ENCODE data around the gene HES6.

HES6 gene

DNA sequence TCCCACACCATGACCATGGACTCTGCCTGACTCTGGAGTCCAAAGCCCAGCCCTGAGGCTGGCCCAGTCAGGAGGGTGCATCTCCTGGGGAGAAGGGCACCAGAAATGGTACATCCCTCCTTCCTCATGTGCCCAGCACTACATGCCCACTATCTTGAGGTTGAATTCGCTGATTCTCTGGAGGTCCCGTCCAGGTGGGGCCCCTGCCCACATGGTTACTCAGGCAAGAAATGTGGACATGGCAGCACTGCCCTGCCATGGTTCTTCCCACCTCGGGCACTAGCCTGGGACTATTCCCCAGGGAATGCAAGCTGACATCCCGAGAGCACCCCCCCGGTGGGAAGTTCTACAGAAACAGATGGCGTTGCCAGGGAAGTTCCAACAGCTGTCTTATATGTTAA, 15.3 kb upstream of the HES6 start:
- DNase-seq (ENCODE audit: low read depth, low spot score): no peak

DNA sequence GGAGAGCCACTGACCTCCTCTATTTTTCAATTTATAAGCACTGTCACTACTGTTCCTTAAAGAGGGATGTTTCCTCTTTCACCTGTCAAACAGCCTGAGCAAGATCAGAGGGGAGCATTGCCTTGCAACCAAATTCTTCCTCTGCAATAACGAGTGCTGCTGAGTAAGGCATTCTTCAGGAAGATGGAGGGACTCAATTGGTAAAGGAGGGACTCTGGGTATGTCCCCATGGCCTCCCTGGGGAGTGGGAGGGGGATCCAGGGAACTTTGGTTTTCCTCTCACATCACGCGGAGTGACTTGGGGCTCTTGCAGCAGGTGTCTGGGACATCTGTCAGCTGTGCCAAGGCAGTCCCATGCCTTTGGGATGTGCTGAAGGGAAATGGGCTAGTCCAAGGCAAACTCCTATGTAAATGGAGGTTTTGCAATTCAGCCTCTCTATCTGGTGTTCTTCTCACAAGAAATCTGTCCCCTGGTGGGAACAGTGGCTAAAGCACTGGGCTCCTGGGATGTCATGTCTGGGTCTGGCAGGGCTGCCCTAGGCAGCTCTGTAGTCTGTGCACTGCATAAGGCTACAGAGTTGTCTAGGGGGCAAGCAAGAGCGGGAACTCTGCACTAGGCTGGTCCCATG, 14.4 kb upstream of the HES6 start:
- DNase-seq (ENCODE audit: low read depth, low spot score): no peak

DNA sequence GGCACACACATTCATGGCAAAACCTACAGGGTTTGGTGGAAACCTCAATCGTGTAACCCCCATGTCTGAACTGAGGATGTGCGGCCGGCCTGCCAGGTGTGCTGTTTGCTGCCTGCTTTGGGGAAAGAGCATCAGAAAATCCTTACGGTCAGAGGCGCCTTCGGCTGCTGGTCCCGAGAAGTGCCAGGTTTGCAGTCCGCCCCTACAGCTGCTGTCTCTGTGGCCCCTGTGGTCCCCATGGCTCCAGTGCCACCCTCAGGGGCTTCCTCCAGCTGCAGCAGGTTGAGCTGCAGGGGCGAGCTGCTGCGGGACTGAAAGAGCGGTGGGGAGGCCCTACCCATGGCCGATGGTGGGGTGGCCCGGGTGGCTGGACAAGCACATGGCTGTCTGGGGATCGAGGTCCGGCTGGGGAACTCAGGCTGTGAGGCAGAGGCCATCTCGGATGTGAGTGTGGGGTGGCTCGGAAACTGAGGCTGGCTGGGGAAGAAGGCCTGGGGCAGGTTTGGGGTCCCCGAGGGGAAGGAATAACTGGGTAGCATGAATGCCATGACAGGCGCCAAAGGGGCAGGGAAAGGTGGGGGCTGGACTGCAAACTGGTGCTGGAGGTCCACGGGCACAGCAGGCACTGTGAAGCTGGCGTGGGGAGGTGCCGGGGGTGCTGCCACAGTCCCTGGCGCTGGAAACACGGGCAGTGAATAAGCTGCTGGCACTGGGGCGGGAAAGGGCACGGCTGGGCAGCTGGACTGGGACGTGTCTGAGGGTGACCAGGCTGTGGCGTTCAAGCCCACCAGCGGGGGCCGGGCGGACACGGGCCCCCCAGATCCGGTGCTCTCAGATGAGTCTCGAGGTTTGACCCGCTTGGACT, 13.2 kb upstream of the HES6 start:
- DNase-seq (ENCODE audit: low read depth, low spot score): no peak

DNA sequence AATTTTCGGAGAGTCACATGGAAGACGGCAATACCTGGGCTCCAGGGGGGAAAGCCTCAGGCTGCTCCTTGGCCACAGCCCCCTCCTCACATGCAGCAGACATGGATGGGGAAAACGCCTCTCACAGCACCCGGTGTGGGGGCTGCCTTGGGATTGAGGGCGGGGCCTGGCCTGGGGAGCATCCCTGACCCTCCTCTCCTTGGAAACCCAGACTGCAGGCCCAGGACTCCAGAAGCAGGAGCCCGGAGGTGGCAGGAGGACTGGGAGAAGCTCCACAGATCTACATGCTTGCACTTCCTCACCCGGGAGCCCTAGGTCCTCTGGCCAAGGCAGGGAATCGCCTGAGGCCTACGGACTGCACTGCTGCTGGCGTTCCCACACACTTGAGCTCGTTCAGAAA, 12.1 kb upstream of the HES6 start:
- no peak for DNase-seq (ENCODE audit: low read depth, low spot score)

DNA sequence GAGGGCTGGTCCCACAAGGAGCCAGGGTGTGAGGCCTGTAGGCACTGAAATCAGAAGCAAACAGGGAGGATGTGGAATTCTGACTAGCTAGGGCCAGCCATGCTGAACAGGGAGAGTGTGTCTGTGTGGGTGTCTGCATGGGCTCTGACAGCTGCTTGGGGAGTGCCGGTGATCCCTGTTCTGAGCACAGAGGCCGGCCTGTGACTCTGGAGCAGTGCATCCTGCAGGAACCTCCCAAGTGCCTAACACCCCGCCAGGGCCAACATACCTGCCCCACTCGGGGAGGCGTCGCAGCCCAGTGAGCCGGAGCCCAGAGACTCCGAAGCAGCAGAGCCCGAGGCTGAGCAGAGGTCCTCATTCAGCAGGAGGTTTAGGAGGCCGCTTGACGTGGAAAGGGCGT, 11.5 kb upstream of the HES6 start:
- no peak for DNase-seq (ENCODE audit: low read depth, low spot score)

DNA sequence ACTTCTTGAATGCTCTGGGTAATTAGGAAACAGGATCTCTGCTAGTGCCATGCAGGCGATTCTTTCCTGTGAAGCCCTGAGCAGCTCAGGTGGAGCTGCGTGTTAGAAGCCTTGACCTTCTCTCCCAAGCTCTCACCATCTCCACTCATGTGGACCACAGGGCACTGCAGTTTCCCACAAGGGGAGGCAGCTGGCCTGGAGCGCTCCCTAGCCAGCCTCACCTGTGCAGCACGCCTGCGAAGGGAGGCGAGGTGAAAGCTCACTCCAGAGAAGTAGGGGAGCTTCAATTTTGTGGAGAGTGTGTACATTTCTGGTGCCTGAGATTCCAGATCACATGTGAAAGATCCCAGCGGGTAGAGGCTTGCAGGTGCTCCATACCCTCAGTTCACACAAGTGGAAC, 11.1 kb upstream of the HES6 start:
- DNase-seq (ENCODE audit: low read depth, low spot score): no peak

DNA sequence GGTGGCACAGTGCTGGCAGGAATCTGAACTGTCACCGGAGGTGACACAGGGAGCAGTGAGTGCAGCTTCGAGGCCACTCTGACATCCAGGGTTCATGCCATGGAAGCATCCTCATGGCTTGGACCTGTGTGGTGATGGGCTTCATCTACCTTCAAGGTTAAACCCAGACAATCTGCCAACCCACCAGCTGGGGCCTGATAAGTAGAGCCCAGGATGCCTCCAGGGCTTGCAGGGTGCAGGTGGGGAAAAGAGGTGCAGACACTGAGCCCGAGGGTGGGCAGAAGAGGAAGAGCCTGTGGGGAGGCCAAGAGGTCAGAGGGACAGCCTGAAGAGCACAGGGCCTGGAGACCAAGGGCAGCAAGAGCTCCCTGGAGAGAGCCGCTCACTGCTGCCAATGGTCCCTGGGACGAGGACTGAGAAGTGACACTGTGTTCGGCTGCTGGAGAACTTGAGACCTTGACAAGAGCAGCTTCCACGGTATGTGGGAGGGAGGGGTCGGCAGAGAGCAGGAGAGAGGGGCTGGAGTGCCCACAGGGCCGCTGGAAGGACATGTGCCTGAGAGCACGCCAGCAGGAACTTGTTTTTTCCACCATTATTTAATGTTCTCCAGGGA, 8.1 kb upstream of the HES6 start:
- no peak for DNase-seq (ENCODE audit: low read depth, low spot score)

DNA sequence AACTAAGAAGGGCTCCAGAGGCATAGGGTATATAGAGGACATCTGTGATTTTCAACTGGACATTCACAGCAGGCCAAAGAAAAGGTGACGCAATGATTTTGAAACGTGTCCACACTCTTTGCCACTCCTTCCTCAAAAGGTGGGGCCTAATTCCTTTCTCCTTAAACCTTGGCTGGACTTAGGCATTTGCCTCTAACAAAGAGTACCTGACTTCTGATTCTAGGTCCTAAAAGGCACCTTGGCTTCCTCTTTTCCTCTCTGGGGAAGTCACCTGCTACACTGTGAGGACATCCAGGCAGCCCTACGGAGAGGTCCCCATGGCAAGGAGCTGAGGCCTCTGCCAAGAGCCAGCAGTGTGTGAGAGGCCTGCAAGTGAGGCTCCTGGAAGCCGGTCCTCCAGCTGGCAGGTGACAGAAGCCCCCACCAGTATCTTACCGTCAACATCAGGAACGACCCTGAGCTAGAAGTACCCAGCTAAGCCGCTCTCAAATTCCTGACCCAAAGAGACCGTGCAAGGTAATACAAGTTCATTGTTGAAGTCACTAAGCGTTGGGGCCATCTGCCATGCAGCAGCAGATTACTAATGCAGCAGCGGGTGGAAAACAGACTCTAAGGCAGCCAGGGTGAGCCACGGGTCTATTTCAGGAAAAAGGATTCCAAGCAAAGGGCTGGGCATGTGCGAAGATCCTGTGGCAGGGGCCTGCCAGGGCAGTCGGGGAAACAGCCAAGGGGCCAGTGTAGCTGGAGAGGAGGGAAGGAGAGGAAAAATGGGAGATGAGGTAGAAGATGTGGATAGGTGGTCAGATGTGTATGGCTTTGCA, 7.4 kb upstream of the HES6 start:
- DNase-seq (ENCODE audit: low read depth, low spot score): no peak

DNA sequence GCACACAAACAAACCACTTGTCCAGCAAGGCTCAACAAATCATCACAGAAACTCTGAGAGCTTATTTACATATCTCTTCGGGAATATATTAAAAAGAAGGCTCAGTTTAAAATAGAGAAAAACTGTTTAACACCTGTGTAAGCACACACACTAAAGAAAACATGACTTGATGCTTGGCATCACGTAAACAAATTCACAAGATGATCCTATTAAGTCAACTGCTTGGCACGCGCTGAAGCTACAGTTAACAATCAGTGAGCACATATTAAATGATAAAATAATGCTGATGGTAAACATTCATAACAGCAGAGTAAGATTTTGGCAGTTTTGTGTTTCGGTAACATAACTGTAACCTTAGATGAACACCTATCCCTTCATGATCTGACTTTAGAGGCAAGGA, 4.3 kb upstream of the HES6 start:
- no peak for DNase-seq (ENCODE audit: low read depth, low spot score)

DNA sequence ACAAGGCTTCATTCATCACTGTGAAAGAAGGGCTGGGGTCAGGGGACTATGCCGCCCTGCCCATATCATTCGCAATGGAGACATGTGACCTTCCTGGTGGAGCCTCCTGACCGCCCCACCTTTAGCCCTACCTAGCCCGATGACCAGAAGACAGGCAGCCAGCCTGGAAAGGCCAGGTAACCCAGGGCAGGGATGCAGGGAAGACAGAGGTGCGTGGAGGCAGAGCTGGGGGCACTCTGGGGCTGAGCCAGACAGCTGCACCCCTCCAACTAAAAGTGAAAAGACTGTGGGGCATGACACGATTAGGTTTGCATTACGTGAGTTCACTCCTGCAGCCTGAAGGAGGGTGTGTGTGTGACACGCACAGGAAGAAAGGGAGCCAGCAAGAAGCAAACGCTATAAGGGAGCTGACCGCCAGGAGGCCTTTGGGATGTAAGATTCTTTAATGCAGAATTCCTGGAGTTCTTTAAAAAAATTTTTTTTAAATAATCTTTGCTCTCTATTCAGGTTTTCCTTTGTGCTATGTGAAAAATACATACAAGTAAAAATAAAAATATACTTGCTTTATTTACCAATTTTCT, 3.7 kb upstream of the HES6 start:
- no peak for DNase-seq (ENCODE audit: low read depth, low spot score)

DNA sequence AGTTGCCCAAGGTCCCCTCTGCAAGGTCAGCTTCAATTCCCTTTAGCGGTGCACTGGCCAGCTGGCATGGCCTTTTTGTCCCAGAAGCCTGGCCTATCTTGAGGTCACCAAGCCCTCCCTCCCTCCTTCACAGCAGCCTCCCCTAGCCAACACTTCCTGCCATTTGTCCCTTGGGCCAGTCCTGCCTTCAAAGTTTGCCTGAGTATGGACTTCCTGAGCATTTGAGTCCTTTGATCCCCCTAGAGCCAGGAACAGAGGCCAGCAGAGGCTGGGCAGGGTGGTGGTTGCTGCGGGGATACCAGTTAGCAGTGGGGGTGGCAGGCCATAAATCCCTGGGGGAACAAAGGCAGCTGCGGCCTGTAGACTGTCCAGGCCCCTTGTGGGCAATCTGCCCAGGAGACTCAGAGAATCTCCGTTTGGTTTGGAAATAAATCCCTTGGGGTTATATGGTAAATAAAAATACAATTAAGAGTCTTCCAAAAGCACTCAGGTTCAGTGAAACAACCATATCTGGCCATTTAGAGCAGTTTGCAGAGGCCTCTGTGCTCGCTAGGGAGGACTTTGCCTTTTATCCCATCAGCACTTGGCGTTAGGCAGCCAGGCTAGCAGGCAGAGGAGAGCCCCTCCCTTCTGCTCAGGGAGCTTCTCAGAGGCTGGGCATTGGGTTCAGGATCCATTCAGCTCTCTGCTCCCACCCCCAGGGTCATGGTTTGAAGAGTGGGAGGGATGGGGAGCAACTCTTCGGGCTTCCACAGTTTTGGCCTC, 3.1 kb upstream of the HES6 start:
- DNase-seq (ENCODE audit: low read depth, low spot score): no peak

DNA sequence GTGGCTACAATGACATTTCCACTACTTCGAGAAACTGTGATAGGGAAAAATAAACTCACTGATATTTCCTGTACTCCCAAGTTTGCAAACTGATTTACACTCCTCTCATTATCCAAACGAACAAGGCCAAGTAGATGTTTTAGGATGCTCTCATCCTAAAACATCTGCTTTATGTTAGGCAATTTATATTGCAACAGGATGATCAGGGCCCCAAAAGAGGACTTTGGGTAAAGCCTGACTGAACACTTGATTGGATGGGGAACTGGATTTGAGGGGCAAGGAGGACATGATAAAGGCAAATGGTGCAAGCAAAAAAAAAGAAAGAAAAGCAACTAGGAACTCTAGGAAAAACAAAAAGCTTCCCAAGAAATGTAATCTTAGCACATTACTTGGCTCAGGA, 2.1 kb upstream of the HES6 start:
- DNase-seq (ENCODE audit: low read depth, low spot score): no peak

DNA sequence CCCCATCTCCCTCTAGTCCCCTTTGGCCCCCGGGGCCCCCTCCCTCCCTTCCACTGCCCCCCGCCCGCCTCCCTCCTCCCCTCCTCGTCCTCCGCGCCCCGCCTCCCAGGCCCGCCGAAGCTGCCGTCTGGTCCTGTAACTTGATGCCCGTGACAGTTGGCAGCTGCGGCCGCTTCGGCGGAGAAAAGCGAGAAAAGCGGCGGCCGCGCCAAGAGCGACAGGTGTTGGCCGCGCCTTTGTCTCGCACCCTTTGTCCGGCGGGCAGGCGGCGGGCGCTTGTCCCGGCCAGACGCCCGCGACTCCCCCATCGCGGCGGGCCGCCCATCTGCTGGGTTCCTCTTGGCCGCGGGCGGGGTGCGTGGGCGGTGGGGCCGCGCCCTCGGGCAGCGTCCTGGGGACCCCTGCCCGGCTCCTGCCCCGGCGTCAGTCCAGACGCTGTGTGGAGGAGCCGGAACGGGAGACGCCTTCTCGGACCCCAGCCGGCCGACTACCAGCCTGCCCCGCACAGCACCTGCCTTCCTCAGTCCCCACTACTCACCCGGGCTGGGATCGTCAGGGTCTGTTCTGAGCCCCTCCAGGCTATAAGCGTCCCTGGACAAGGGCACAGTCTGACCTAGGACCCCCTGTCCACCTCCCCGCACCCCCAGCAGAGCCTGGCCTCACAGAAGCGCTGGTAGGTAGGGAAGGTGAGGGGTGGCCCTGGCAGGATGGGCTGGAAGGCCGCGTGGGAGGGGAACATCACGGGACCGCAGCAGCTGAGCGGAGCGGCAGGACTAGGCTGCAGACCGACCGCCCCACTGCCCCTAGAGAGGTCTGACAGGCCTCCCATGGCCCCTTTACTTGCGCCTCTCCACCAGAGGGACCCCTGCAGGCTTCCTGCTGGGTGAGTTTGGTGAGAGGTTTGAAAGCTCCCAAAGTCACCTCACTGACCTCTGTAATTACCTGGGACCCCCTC, 1.2 kb upstream of the HES6 start:
- DNase-seq (ENCODE audit: low read depth, low spot score): no peak

DNA sequence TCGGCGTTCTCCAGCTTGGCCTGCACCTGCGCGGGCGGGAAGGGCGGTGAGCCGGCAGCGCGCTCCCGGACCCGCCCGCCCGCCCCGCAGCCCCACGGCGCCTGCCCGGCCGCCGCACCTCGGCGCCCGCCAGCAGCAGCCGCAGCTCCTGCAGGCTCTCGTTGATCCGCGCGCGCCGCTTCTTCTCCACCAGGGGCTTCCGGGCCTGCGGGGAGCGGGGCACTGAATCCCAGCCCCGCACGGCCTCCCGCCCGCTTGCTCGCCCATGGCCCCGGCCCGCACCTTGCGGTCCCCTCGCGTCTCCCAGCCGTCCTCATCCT, 335 bp downstream of the HES6 start:
- DNase-seq (ENCODE audit: low read depth, low spot score): no peak

DNA sequence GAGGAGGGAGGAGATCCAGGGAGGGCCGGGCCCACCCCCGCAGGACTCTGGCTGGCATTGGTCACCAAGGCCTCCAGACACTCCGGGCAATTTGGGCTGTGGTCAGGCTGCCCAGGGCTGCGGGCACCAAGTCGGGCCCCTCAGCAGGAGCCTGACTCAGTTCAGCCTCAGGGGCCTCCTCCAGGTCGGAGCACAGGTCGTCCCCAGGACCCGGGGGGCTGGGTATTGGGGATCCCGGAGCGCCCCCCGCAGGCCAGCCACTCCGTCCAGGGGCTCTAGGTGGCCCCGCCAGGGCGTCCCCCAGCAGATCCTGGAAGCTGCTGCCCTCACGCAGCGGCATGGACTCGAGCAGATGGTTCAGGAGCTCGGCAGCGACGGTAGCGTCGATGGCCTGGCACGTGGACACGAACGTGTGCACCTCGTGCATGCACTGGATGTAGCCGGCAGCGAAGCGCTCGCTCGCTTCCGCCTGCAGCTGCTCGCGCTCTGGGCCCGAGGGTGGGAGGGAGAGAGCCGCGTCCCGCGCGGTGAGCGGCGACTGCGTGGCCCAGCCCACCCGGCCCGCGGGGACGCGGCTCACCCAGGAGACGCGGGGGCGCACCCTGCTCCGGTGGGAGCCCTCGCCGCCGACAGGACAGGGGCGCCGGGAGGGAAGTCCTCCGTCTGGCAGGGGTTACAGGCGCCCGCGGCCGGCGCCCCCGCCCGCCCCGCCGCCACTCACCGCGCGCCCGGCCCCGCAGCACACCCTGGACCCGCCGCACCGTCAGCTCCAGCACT, 884 bp downstream of the HES6 start:
- no peak for DNase-seq (ENCODE audit: low read depth, low spot score)

DNA sequence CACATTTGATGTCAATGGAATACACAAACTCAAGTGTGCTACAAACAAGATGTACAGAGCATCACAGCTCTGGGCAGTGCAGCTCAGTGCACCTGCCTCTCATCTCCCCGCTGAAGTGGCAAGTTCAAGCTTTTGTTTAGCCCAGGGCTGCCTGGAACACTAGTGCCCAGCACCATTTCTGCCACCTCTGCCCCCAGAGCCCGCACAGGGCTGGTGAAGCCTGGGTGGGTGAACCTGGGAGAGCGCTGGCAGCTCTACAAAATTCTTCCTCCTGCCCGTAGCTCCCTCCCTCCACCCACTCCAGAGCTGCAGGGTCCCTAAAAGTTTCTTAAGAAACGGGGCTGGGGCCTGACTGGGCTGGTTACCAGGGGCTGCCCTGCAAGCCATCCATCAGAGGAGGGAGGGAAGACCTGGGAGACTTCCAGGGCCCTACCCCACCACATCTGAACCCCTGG, 1.5 kb downstream of the HES6 start:
- no peak for DNase-seq (ENCODE audit: low read depth, low spot score)

DNA sequence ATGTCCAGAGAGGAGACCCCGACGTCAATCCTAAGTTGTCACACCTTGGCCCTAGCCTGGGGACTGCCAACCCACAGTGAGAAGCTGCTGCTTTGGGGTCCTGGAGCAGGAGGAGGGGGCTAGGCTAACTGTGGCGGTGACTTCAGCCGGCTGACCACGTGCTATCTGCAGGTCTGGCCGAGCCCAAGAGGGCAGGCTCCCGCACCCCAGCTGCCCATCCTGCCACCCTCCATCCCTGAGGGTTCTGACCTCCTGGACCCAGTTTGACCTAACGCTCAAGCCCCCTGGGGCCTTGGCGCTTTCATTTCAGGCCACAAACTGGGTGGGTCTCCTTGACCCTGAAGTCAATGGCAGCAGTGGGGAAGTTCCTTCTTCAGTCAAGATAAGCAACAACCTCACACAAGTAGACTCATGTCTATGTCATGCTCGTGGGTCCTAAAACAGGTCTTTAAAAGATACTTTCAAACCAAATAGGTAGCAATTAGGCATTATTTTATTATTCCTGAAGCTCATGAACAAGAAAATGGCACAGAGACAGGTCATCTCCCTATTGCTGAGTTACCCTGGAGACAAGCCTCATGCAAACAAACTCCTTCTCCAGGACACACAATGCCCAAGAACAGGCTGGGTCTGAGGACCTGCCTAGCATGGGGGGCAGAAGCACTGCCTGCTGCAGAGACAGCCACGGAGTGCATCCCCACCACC, 2.3 kb downstream of the HES6 start:
- DNase-seq (ENCODE audit: low read depth, low spot score): no peak

DNA sequence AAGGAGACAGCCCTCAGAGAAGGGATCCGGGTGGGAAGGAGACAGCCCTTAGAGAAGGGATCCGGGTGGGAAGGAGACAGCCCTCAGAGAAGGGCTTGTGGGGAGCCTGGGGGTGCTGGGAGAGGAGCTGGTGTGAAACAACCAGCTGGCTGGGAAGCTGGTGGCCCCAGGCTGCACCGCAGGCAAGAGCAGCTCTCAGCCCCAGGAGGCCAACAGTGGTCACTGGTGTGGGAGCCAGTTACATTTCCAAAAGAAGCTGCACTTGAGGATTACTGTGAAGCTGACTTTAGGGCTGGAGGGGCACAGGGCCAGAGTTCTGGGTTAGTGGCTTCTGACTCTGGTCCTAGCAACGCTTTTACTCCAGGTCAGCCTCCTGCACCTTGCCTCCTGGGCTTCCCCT, 3.3 kb downstream of the HES6 start:
- DNase-seq (ENCODE audit: low read depth, low spot score): no peak

DNA sequence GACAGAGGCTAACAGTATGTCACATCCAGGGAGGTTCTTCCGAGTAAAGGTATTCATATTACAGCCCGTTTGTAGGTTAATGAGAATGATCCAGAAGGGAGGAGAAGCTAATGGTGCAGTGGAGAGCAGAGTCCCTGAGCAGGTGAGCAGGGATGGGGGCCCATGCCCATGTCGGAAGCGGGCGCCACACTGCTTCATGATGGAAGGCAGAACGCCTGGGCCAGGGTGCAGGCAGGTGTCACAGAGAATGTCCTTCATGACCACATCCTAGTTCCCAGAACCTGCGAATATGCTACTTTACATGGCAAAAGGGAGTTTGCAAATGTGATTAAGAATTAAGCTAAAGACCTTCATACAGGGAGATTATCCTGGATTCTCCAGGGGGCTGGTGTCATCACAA, 4.0 kb downstream of the HES6 start:
- DNase-seq (ENCODE audit: low read depth, low spot score): no peak

Data from iPS DF 19.7 (cell line).